OCI-LY3 (cell line): ENCODE measurements around the gene TMEM178A.

Source experiments
- EZH2phosphoT487 ChIP-seq: fragments of 200-600 bp; shearing (Covaris generic); IDR thresholded peaks from 2 replicates; pipeline ENCODE4 v1.6.1; 2018; ENCODE audit warnings: antibody characterized with exemption, mixed run types, low read depth
- TF ChIP-seq, protein P1 (sequence below): fragments of 200-600, 300-600 bp; sonication (generic); IDR thresholded peaks from 2 replicates; pipeline ENCODE4 v1.5.1; 2014; ENCODE audit warnings: antibody characterized with exemption, low read length, low read depth

DNA sequence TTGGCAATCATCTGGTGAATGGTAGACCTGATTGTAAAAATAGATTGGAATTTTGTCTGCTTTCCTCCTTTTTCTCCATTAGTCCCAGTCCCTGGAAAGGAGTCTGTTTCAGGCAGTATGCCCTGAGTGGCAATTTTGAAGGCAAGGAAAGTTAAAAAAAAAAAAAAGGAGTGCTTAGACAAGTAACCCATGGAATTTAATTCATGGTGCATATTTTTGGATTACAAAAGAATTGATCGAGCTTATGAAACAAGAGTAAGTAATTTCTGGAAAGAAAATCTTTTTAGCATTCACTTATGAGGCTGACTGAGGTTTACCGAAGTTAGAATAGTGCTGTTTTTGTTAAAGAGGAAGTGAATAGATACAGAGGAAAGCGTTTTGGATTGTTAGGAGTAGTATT lies 29.4 kb upstream of the TMEM178A start:
- TF ChIP-seq, protein P1, sequence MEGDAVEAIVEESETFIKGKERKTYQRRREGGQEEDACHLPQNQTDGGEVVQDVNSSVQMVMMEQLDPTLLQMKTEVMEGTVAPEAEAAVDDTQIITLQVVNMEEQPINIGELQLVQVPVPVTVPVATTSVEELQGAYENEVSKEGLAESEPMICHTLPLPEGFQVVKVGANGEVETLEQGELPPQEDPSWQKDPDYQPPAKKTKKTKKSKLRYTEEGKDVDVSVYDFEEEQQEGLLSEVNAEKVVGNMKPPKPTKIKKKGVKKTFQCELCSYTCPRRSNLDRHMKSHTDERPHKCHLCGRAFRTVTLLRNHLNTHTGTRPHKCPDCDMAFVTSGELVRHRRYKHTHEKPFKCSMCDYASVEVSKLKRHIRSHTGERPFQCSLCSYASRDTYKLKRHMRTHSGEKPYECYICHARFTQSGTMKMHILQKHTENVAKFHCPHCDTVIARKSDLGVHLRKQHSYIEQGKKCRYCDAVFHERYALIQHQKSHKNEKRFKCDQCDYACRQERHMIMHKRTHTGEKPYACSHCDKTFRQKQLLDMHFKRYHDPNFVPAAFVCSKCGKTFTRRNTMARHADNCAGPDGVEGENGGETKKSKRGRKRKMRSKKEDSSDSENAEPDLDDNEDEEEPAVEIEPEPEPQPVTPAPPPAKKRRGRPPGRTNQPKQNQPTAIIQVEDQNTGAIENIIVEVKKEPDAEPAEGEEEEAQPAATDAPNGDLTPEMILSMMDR, result no peak
- no peak for TF ChIP-seq EZH2phosphoT487
